Occipital lobe (tissue), 2 donors: Measurements from ENCODE around the gene CDH24. TPM values are rescaled to one million over a fixed set of nuclear protein-coding genes. Genes with fewer than 3 reads are reported as not detected.

ENCODE experiments used
- DNase-seq: peaks from one replicate; lab custom pipeline; 2025; lab: John Stamatoyannopoulos, UW
- total RNA-seq: library from RNA; depleted of rRNA; stranded (reverse); fragments of >200 nt; gene quantifications from one replicate; pipeline ENCODE4 v1.2.3, GENCODE V29; 2014

The CDH24 gene
- total RNA-seq, 1 donor from 2014 or later: 10.3 TPM

DNA sequence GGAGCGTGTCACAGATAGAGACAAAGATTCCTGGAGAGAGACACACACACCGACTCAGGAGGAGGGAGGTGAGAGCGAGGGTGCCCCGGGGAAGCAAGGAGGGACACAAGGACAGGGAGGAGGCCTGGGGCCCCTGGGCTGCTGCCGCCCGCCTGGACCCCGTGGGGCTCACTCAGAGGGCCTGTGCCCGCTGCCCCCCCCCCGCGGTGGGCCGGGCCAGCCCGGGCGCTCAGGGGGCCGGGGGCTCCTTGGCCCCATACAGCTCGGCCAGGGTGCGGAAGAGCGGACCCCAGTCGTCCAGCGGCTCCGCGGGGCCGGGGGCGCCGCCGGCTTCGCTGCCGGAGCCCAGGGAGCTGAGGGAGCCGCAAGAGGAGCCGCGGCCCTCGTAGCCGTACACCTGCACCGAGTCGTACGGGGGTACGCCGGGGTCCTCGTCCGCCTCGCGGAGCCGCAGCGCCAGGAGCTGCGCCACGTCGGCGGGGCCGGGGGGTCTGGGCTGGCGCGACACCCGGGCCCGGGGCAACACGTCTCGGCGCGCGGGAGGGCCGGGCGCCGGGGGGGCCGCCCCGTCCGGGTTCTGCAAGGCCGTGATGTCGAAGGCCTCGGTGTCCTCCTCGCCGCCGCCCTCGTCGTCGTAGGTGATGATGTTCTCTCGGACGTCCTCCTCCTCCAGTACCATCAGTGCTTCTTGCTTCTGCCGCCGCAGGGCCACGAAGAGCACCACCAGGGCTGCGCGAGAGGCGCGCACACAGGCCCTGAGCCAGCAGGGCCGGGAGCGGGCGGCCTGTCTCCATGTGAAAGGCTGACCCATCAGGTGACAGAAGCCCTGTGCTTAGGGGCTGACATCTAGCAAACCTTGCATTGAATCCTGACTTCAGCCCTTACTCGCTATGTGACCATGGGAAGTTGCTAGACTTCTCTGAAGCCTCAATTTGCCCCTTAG is 9.3 kb downstream of the CDH24 start:
- DNase-seq: no peak

DNA sequence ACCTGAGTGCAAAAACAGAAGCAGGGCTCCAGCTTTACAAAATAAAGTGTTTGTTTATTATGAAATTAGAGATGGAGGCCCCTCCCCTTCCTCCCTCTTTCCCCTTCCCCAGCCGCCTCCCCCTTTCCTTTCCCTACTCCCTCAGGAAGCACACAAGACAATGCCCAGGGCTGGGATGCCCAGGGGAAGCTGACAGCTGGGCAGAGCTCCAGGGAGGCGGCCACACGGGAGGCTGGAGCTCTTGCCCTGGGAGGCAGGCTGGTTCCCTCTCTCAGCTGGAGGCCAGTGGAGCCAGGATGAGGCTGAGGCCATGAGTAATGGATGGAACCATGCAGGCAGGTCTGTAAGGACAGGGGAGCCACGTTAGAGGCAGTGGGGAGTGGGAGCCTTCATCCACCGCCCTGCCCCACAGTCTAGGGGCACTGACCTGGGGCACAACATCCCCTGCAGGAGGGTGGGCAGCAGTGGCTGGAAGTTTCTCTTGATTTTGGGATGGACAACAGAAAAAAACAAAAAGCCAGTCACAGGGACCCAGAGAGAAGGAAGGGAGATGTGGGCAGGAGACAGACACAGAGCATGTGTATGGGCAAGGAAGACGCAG is 10.2 kb downstream of the CDH24 start:
- no peak for DNase-seq

DNA sequence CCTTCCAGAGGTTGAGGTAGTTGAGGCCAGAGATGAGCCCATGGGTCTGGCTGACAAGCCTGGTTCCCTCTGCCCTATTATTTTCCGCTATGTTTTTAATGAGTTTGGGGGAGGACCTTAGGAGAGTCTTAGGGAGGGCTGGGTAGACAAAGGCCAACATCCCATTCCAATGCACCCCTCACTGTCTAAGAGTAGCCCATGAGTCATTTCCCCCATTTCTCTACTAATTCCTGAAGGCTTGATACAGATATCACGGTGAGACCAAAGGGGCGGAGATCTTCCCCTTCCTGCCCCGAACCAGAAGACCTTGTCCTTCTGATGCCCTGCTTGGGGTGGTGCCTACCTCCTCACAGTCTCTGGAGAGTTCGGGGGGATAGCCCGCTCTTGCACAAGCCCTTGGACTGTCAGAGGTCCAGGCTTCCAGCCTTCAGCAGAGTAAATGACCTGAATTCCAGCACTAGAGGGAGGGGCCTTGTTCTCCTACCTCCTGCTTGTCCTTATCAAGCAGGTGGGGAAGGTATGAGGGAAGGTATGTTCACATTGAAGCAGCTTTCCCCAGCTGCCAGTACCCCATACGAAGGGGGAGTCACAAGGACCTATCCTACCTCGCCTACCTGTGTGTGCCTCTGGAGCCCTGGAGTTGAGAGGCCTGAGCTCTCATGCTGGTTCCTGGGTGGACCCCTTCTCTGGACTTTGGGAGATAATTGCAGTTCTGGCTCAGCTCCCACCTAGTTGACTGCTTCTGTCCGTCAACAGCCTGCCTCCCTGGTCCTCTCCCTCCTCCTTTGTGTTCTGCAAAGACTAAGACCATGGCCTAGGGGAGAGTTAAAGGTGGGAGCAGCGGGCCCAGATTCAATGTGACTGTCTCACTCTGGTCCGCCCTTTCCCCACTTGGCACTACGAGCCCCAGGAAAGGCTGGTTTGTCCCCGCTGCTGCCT is 11.6 kb downstream of the CDH24 start:
- DNase-seq: no peak

DNA sequence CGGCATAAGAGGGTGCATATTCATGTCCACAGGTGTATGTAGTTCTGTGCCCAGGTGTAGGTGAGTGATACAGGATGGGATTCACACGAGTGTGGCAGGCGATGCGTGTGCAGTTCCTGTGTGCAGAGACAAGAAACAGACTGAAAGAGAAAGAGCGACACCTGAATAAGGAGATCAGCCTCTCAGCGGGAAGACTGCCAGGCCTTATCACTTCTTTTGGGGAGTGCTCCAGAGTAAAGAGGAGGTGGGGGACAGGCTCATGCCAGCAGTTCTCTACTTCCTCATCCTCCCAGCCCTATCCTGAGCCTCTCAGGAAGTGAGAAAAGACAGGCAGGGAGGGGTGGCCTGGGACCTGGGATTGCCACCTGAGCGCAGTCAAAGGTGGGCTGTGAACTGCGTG is 12.5 kb downstream of the CDH24 start:
- no peak for DNase-seq

DNA sequence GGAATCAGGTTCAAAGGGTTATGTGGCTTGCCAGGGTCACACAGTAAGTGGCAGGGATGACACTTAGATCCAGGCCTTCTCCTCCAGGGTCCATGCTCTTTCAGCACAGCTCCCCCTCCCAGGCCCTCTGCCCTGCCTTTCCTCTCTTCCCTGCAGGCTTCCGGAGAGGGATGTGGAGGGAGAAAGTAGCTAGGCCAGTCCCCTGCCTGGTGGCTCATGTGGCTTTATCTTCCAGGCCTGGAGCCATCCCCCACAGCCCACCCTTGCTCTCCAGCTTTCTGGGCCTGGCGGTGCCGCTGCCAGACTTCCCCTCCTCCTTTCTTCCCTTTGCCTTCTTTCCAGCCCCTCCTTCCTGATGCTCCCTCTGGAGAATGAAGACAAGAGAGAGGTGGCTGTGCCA is 13.6 kb downstream of the CDH24 start:
- no peak for DNase-seq

DNA sequence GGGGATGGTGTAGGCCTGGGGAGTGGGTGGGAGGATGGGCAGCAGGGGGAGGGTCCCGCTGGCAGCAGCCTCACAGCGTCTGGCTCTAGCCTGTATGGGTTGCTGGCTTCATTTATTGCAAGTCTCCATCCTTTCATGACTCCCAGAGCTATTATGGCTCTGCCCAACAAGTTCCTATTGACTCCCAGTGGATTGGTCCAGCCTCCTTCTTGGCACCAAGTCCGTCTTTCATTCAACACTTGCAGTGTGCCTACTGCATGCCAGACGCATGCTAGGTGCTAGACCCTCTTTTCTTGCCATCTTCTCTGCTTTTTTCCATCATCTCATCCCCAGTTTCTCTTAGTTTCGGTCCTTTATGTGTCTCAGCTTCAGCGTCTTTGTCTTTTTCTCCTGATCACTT is 14.2 kb downstream of the CDH24 start:
- DNase-seq: no peak

DNA sequence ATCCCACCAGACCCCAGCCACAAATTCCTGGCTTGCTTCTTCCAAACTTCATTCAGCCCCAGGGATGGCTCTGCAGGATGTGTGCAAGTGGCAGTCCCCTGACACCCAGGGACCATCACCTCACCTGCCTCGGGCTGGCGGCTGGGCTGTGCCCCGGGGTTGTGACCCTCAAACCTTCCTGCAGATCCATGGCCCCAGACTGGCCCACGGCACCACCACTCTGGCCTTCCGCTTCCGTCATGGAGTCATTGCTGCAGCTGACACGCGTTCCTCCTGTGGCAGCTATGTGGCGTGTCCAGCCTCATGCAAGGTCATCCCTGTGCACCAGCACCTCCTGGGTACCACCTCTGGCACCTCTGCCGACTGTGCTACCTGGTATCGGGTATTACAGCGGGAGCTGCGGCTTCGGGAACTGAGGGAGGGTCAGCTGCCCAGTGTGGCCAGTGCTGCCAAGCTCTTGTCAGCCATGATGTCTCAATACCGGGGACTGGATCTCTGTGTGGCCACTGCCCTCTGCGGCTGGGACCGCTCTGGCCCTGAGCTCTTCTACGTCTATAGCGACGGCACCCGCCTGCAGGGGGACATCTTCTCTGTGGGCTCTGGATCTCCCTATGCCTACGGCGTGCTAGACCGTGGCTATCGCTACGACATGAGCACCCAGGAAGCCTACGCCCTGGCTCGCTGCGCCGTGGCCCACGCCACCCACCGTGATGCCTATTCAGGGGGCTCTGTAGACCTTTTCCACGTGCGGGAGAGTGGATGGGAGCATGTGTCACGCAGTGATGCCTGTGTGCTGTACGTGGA is 15.0 kb downstream of the CDH24 start, which contains the start of gene PSMB11:
PSMB11 (plus strand) TSS at position 51 of the 804 bp plus-strand sequence; CDS start at position 65, 14 bp downstream.
- DNase-seq: no peak

DNA sequence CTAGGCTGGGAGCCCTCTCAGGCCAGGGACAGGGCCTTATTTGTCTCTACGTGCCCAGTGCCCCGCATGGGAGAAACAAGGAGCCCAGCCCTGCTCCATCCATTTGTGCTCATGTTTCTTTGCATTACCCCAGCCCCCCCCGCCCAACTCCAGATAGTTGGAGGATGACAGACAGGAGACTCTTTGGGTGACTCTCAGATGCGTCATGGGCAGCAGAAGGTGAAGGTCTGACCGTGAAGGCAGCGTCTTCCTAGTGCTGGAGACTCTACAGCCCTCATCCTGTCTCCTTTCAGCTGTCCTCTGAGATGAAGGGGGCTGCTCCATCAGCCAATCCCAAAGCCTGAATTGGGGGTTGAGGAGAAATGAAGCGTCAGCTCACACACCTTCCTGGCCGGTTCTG is 15.6 kb downstream of the CDH24 start:
- no peak for DNase-seq

DNA sequence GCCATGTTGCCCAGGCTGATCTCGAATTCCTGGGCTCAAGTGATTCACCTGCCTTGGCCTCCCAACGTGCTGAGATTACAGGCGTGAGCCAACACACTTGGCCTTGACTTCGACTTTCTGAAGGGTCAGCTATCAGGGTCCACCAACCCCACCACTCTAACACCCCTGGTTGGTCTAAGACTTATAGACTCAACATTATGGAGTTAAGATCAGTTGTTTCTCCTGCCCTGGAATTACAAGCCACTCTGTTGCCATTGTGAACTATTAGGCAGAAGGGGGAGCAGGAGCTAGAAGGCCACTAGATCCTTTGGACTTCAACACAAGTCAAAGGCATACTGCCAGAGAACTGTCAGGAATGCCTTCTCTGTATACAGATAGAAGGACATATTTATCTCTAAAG is 17.2 kb downstream of the CDH24 start:
- no peak for DNase-seq

DNA sequence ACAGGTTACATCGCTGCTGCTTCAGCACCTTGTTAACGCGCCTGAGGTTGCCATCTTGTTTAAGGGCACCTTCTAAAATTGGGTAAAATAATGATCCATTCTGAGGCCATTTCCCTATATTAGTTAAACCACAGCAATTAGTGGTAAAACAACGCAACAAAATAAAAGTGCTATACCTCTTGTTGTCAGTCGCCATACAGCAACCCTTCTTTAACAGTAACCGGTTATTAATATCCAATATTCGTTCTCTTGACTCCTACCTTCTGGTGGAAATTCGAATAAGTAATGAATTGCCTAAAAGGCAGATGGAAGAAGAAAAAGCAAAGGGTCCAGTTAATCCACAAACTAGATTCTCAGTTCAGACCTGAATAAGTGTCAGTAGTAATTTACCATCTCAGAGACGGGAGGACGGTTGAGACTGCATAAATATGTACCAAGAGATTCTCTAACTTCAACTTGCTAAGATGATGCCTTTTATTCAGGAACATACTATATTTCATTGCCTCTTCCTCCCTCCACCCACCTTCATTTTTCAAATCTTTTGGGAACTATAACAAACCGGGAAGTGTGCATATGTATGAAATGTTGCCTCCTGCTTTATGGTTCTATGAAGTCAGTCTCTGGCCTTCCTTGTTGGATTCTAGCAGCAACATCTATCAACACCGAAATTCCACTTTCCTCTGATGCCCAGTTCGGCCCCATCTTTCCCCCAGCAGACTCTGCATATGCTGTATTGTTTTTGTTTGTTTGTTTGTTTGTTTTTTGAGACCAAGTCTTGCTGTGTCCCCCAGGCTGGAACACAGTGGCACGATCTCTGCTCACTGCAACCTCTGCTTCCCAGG is 21.8 kb downstream of the CDH24 start:
- no peak for DNase-seq

DNA sequence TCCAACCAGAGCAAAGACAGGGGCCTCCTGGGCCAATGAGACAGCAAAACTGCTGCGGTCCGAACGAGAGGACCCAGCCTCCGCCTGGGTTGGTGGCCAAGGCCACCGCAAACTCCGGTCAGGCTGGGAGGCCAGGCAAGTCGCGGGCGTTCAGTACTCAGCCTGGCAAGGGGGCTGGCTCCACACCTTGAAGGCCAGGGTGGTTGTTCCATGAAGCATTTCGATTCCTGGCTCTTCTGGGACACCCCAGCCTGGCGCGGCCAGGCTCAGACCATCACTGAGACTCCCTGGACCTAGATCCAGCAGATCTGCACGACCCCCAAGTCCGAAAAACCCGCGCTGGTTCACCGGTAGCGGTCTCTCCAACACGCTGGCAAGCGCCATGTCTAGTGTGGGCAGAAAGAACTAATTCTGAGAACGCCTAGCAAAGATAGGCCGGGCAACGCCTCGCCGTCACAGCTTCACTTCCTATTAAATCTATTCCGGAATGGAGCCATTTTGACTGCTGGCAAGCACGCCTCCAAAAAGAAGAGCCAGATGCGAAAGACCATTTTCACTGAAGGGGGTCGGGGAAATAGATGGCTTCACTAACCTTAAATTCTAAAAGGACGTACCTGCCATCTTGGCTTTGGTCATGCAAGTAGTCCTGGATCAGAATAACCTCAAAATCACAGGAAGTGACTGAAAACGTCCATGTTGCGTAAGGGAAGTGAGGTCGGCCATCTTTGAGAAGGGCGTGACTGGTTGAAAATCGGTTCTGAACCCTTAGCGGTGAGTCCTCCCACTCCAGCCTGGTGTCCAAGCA is 22.6 kb downstream of the CDH24 start, which contains the start of gene PSMB5:
PSMB5 (minus strand) TSS at position 403 of the 805 bp plus-strand sequence; CDS start at position 384, 19 bp downstream.
- DNase-seq: no peak

DNA sequence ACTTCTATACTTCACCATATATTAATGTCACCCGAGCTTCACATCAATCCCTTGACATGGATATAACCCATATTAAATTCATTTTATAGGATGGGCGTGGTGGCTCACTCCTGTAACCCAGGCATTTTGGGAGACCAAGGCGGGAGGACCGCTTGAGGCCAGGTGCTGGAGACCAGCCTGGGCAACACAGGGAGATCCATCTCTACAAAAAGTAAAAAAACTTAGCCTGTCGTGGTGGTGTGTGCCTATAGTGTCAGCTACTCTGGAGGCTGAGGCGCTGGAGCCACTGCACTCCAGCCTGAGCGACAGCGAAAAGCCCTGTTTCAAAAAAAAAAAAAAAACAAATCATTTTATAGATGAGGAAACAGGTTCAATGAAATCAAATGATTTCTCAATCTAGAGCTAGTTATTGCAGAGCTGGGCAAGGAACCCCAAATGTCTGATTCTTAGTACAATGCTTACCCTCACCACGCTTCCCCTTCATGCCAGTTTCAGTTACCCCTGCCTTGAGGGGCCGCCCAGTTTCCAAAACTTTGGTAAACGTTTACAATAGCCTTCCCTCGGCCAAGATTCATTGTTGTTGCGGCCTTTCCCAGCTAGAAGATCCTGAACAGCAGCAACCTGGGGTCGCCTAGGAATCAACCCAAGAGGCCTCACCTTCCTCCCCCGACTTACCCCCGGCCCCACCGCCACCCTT is 23.4 kb downstream of the CDH24 start:
- DNase-seq: no peak

DNA sequence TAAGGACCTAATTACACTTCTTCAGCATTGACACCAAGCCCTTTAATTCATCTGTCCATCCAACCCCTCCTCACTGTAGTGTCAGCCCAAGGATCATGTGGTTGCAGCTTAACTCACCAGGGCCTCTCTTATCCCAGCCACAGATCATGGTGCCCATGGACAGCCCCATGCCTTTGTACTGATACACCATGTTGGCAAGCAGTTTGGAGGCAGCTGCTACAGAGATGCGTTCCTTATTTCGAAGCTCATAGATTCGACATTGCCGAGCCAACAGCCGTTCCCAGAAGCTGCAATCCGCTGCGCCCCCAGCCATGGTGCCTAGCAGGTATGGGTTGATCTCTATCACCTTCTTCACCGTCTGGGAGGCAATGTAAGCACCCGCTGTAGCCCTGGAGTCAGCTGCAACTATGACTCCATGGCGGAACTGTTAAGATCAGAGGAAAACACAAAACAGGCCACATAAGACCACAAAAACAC is 24.0 kb downstream of the CDH24 start:
- no peak for DNase-seq

DNA sequence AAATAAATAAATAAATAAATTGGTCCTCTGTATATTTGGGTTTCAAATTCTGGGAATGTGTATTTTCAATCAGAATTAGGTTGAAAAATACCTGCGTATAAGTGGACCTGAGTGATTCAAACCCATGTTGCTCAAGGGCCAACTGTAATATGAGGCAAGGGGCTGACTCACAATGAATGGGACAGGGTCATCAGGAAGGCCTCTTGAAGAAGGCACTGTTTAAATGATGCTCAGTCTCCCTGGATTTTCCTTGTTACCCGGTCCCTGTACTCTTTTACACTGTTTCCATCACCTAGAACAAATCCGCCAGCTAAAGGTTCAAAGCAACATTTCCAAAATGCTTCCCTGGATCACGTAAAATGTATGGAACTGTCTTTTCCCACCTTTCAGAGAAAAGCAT is 26.4 kb downstream of the CDH24 start:
- no peak for DNase-seq

DNA sequence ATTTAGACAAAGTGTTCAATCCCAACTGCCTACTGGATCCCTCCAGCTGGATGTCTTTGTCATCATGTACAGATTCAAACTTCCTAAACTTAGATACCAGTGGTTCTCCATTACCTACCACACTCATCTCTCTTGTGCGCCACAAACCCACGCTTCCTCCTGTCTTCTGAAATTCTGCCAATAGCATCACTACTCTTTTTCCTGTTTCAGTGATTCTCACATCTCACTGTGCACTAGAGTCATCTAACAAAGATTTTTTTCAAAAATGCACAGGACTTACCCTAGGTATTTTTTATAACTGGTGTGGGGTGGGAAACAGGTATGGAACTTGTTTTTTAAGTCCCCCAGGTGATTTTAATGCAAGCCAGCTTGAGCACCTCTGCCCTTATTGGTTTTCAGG is 28.5 kb downstream of the CDH24 start:
- no peak for DNase-seq

DNA sequence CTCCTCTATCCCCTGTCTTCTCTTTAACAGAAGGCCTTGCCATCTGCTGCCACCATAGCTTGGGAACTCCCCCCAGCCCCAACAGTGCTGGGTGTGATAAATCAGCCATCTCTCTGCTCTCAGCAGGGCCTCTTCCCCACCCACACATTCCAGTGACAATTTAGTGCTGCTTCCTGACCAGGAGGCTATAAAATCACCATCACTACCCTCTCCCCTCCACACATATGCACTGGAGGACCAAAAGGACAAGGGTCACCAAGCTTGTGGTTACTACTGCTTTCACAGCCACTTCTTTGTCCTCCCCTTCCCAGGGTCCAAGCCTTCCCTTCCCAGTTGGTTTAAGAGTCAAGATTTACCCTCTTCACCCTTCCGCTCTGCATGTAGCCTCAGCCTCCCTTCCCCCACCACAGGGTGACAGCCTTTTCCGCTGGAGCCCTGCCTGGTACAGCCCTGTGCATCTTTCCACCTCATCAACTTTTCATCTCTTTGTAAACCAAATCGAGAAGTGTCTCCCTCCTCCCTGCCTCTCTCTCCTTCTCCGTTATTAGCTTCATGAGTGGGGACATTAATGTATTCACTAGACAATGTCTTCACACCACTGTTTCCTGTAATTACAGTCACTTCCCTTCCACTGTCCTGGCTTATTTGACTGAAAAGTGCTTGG is 32.0 kb downstream of the CDH24 start:
- DNase-seq: no peak

DNA sequence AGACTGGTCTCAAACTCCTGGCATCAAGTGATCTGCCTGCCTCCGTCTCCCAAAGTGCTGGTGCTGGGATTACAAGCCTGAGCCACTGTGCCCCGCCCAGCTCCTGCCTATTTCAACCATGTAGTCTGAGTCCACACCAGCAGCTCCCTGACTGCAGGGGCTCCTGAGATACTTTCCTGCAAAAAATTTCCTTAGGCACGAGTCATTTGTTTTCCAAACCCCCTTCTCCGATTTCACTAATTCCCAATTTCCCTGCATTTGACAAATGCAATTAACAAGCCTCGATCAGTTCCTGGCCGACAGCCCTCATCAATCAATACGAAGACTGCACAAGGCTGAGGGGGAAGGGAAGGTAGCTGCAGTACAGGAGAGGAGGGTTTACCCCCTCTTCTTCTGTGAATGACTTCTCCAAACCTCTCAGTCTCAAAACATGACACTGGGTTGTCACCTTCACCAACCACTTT is 32.7 kb downstream of the CDH24 start:
- no peak for DNase-seq

DNA sequence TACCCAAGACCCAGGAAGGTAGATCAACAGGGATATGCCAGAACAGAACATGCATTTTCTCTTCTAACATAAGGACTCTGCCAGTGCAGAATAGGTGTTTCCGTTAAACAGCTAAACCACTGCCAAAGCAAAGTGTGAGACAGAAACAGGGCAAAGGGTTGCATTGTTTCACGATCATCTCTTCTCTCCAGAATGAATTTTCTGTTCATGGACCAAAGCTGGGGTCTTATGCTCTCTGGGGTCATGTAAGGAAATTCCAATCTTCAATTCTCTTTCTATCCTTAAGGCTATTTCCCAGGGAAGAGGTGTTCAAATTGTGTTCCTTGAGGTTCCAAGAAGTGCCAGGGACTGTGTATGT is 33.5 kb downstream of the CDH24 start:
- no peak for DNase-seq
